ENCODE data around the gene MPG. TPM values are rescaled to one million over a fixed set of nuclear protein-coding genes. Genes with fewer than 3 reads are reported as not detected.
"Not testable (repeated sequence)": the region's sequence is repeated elsewhere in the genome, so short reads cannot be mapped to it uniquely, and the experiment has no call there.

Gene MPG
- total and polyA plus RNA-seq, 2 of the 8 experiments (the other 6 are each of a cell fraction or from before 2014, with no cell fraction given) = 37.6 to 83.7 TPM

DNA sequence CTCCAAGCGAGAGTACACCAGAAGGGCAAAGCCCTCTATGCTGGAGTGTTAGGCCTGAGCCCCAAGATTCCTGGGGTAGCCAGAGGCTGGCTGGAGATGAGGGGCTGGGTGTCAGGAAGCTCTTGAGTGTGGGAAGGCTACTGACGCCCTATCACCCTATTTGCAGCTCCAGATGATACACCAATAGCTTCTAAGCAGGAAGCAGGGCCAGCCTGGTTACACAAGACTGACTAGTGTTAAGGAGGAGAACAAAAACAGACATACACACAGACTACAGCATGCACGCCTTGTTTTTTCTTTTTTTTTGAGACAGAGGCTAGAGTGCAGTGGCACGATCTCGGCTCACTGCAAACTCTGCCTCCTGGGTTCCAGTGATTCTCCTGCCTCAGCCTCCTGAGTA, 40.5 kb upstream of the MPG start (continued):
- TF ChIP-seq, protein P1, sequence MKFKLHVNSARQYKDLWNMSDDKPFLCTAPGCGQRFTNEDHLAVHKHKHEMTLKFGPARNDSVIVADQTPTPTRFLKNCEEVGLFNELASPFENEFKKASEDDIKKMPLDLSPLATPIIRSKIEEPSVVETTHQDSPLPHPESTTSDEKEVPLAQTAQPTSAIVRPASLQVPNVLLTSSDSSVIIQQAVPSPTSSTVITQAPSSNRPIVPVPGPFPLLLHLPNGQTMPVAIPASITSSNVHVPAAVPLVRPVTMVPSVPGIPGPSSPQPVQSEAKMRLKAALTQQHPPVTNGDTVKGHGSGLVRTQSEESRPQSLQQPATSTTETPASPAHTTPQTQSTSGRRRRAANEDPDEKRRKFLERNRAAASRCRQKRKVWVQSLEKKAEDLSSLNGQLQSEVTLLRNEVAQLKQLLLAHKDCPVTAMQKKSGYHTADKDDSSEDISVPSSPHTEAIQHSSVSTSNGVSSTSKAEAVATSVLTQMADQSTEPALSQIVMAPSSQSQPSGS (IDR thresholded peaks at IDR 0.05; ENCODE audit: low read length) = no peak
- TF ChIP-seq TBP (IDR thresholded peaks at IDR 0.05; ENCODE audit: low read depth, low read length) = no peak
- TF ChIP-seq CEBPB (IDR thresholded peaks at IDR 0.05; ENCODE audit: low read depth, low read length) = no peak
- TF ChIP-seq SIN3A (conservative IDR thresholded peaks at IDR 0.05 in 1 of 2, IDR thresholded peaks at IDR 0.05 in 1 of 2; ENCODE audit: low read depth in 1 of 2, low read length in 2 of 2) = no peak
- TF ChIP-seq, protein P2, sequence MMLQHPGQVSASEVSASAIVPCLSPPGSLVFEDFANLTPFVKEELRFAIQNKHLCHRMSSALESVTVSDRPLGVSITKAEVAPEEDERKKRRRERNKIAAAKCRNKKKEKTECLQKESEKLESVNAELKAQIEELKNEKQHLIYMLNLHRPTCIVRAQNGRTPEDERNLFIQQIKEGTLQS (IDR thresholded peaks at IDR 0.05; ENCODE audit: insufficient read depth, low read depth, low read length) = no peak

DNA sequence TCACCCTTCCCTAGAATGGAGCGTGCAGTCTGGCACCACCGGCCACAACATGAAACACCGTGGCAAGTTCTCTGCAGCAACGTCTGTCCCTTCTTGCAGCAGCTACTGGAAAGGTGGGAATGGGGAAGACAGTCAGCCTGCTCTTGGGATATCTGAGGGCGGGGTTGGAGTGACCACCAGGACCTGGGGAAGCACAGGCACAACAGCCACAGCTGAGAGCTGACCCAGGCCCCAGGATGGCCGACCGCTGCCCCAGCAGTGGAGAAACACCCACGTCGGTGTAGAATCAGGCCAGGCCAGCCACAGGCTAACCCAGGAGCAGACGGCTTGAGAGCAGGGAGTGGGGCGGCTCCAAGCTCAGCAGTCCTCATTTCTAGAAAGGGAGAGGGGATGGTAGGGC, 39.8 kb upstream of the MPG start:
- CTCF ChIA-PET (ENCODE audit: partially characterized antibody) = interaction anchor here (1.4 kb wide), 1 partner anchor 31 kb away, joined by 4 read pairs; no protein-coding TSS in a partner anchor
- not testable (repeated sequence) for H3K9ac ChIP-seq (replicated peaks in 1 of 4; ENCODE audit: extremely low read depth in 1 of 4, low read depth in 3 of 4, low read length in 3 of 4)
- 92% methylated on average over 11 of the region's 11 CpGs; no CpG with 5 or more reads in 1 of the 2 experiments for WGBS, 2 experiments (ENCODE audit: extremely low coverage in 1 of 2, insufficient coverage in 1 of 2, insufficient read length in 1 of 2, insufficient replicate concordance in 2 of 2, low coverage in 1 of 2, low lambda C conversion rate in 2 of 2, missing lambda C conversion rate in 1 of 2)

More for the DNA sequence above, 39.8 kb upstream of the MPG start:
- not testable (repeated sequence) for H3K79me2 ChIP-seq (ENCODE audit: control insufficient read depth in 1 of 2, insufficient read depth in 2 of 2, low read length in 2 of 2); H2BK20ac ChIP-seq (ENCODE audit: low read length); DNase-seq (ENCODE audit: low read depth in 1 of 2, low spot score in 2 of 2); H3K56ac ChIP-seq (replicated peaks; ENCODE audit: insufficient read length, low read depth, low read length); H3K4ac ChIP-seq (replicated peaks; ENCODE audit: insufficient read length, low read depth, low read length); H2BK120ac ChIP-seq (replicated peaks; ENCODE audit: low read depth, low read length); H3K4me1 ChIP-seq (replicated peaks in 1 of 4; ENCODE audit: control insufficient read depth in 3 of 4, insufficient read depth in 4 of 4, low read length in 3 of 4); H4K91ac ChIP-seq (replicated peaks; ENCODE audit: insufficient read length, low read length); H2BK15ac ChIP-seq (ENCODE audit: low read length); H3K27me3 ChIP-seq (replicated peaks in 1 of 4; ENCODE audit: control insufficient read depth in 3 of 4, extremely low read depth in 1 of 4, insufficient read depth in 3 of 4, low read length in 3 of 4); H2AFZ ChIP-seq (ENCODE audit: low read length); H4K5ac ChIP-seq (ENCODE audit: insufficient read length, low read depth, low read length); H2AK5ac ChIP-seq (ENCODE audit: low read depth, low read length); H3K4me3 ChIP-seq (ENCODE audit: extremely low read depth in 1 of 4, insufficient read depth in 2 of 4, low read depth in 3 of 4, low read length in 4 of 4); H3K18ac ChIP-seq (ENCODE audit: extremely low read depth, low read length); H3K23ac ChIP-seq (ENCODE audit: insufficient read length); H3K4me2 ChIP-seq (ENCODE audit: insufficient read depth in 1 of 2, low read depth in 2 of 2, low read length in 2 of 2); H2BK12ac ChIP-seq (ENCODE audit: low read depth, low read length); H4K8ac ChIP-seq (ENCODE audit: extremely low read depth, insufficient read depth, low read length); H3K9me3 ChIP-seq (ENCODE audit: insufficient read depth in 2 of 2, low read depth in 1 of 2, low read length in 1 of 2); H3K79me1 ChIP-seq (ENCODE audit: low read depth, low read length); H3K14ac ChIP-seq (ENCODE audit: insufficient read length); FAIRE-seq; H3K27ac ChIP-seq (ENCODE audit: low read depth, low read length); H2BK5ac ChIP-seq (ENCODE audit: low read depth, low read length); H3K23me2 ChIP-seq (ENCODE audit: low read depth, low read length)
- Histone ChIP-seq H3K36me3 (ENCODE audit: control insufficient read depth in 2 of 4, insufficient read depth in 4 of 4, low read length in 3 of 4) (peaks cover 7 to 26% (median 20%) of the 10 kb centered on the region in 4 experiments; a peak in 7 of 8 replicates), H4K20me1 (replicated peaks in 1 of 2; ENCODE audit: control insufficient read depth in 1 of 2, insufficient read depth in 2 of 2, low read length in 2 of 2) (peaks cover 0 to 18% of the 10 kb centered on the region in 2 experiments)
- POLR2A ChIA-PET (ENCODE audit: partially characterized antibody) = interaction anchor here (1.0 to 1.5 kb wide), 6 partner anchors 13 to 56 kb away, joined by 3 to 5 read pairs (median 4); partner anchors contain the start of gene MPG

All from H1 (cell line).